HG03060 (cell line): ENCODE measurements around the gene STAT1.

Experiments used
- ATAC-seq: cut with Tn5 transposase; IDR thresholded peaks from one replicate; pipeline ENCODE4 v1.9.1; 2021; ENCODE audit warnings: low read depth, moderate number of reproducible peaks; ENCODE audit not compliant: unreplicated experiment

The STAT1 gene

GRCh38 chr2:191032588-191033429 lies 18.8 kb upstream of the STAT1 start:
- no peak for ATAC-seq

GRCh38 chr2:191031256-191031655 lies 17.3 kb upstream of the STAT1 start:
- ATAC-seq: no peak

- ATAC-seq: peak; percentile 66
These were observed 16.7 kb upstream of the STAT1 start for GRCh38 chr2:191030521-191031154.

- ATAC-seq: no peak
These were observed 15.4 kb upstream of the STAT1 start for GRCh38 chr2:191029280-191029950.

GRCh38 chr2:191026377-191026776 lies 12.4 kb upstream of the STAT1 start:
- no peak for ATAC-seq

GRCh38 chr2:191025135-191025534 lies 11.2 kb upstream of the STAT1 start:
- ATAC-seq: no peak

- no peak for ATAC-seq
These were observed 9.3 kb upstream of the STAT1 start for GRCh38 chr2:191023235-191023679.

GRCh38 chr2:191020742-191021381 lies 6.9 kb upstream of the STAT1 start:
- peak; percentile 13 for ATAC-seq

- peak; percentile 45 for ATAC-seq
These were observed 6.3 kb upstream of the STAT1 start for GRCh38 chr2:191020221-191020741.

GRCh38 chr2:191019376-191019775 lies 5.4 kb upstream of the STAT1 start:
- no peak for ATAC-seq

- ATAC-seq: no peak
These were observed 4.7 kb upstream of the STAT1 start for GRCh38 chr2:191018643-191019119.

- ATAC-seq: no peak
These were observed 4.1 kb upstream of the STAT1 start for GRCh38 chr2:191018048-191018447.

- ATAC-seq: no peak
These were observed 1.9 kb upstream of the STAT1 start for GRCh38 chr2:191015831-191016230.

- no peak for ATAC-seq
These were observed 1.3 kb upstream of the STAT1 start for GRCh38 chr2:191015239-191015638.

- peak; percentile 5 for ATAC-seq
These were observed 666 bp upstream of the STAT1 start for GRCh38 chr2:191014653-191015020.

- no peak for ATAC-seq
These were observed 364 bp downstream of the STAT1 start for GRCh38 chr2:191013682-191013931.

GRCh38 chr2:191012845-191013681 lies 908 bp downstream of the STAT1 start:
- no peak for ATAC-seq

GRCh38 chr2:191012346-191012745 lies 1.6 kb downstream of the STAT1 start:
- ATAC-seq: no peak

- ATAC-seq: no peak
These were observed 2.8 kb downstream of the STAT1 start for GRCh38 chr2:191010887-191011885.
